Effector CD8-positive, alpha-beta T cell (primary cell): ENCODE results near the gene CXCR6.

ENCODE experiments used
- DNase-seq: peaks from one replicate; lab custom pipeline; 2025; lab: John Stamatoyannopoulos, UW

CXCR6 gene

DNA sequence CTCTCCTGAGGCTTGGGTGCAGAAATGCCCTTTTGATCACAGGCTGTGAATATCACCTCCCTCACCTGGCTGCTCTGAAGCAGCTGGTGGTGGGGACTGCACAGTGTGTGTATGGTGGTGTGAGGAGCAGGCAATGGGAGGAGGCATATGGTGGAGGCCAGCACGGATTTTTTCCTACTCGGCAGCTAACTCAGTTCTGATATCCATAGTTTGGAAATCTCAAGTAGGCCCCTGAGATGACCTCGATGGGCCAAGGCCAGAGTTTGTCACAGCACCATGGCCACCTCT, 21.3 kb upstream of the CXCR6 start:
- no peak for DNase-seq

DNA sequence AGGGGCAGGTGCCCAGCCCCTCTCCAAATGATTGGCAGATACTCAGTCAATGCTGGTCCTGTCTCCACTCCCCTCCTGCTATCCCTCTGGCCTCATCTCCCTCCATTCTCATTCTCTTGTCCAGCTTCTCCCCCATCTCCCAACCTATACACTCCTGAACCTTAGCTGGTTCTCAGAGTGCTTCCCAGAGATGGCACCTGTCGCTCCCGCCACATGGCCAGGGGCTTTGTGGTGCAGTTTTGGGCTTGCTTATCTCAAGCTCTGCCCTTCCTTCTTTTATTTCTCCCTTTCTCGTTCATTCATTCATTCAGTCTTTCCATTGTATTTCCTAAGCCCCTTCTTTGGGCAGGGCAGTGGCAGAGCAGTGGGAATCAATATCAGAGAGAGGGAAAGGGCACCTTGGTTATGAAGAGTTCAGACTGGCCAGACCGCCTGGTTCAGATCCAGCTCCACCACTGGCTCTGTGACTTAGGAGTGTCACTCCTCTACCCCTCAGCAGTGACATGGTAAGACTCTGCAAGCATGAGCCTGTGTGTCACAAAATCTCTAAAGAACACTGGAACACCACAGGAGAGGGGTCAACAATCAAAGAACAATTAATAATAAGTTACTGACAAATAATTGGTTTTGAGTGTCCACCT, 20.2 kb upstream of the CXCR6 start:
- no peak for DNase-seq

DNA sequence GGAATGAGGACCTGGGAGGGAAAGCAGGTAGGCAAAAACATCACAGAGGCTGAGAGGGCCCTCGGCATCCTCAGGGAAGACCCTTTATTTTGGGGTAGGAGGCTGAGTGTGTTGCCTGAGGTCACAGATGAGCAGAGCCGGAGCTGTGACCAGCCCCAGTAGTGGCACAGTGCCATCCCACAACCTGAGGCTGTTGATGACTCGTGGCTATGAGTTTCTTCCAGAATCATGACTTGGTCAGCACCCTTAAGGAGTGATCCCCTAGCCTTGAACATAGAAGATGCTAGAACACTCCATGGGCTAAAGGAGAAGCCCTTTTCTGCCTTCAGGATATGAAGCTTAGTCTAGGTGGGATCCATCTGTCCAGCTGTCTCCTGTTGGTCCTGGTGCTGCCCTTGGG, 19.5 kb upstream of the CXCR6 start:
- no peak for DNase-seq

DNA sequence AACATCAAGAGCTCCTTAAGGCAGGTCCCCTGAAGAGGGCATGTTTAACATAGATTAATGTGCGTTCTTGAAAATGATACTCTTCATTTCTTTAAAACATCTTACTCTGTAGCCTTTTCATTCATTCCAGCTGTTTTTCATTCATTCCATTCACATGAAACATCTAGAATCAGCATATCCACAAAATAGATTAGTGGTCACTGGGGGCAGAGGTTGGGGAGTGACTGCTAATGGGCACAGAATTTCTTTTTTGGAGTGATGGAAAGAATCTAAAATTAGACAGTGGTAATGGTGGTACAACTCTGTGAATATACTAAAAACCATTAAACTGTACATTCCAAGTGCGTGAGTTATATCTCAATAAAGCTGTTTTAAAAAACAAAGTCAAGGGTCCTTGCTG, 15.4 kb upstream of the CXCR6 start:
- DNase-seq, result no peak

DNA sequence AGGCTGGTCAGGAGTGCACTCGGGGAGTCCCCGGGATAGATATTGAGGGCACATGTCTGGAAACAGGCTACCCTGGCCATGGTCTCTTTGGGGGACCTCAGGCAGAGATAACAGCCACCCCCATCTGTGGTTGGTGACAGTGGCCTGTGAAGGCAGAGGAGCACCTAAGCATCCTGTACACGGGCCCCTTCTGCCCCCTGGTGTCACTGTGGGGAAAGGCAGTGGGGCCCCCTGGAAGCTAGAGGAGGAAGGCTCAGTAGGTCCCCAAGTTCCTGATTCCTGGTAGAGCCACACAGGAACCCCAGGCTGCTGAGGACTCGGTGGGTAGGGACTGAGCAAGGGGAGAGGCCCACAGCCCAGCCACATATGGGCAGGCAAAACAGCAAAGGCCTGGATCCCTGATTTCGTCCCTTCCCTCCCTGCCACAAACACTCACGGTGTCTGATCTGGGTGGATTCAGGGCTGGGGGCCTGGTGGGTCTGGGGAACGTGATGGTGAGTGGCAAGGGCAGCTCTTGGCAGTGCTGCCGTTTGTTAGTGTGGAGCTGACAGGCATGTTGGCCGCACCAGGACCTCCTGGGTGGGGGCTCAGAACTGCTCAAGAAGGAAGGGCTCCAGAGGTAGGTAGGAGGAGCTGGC, 14.1 kb upstream of the CXCR6 start:
- DNase-seq, result peak; percentile 49

DNA sequence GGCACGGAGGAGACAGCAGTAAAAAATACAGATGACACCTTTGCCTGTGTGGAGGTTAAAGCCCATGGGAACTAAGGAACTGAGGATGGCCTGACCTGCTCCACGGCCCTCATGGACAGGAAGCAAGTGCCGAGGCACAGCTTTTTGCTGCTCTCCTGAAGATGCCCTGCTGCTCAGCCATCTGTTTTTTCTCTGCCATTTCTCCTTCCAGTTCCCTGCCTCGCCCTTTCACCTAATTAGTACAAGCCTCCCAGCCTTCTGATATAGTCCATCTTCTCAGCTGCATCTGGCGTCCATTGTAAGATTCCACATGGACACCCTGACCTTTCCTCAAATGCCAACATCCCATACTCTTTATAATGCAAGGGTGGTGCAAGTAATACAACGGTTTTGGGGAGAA, 11.8 kb upstream of the CXCR6 start:
- no peak for DNase-seq

DNA sequence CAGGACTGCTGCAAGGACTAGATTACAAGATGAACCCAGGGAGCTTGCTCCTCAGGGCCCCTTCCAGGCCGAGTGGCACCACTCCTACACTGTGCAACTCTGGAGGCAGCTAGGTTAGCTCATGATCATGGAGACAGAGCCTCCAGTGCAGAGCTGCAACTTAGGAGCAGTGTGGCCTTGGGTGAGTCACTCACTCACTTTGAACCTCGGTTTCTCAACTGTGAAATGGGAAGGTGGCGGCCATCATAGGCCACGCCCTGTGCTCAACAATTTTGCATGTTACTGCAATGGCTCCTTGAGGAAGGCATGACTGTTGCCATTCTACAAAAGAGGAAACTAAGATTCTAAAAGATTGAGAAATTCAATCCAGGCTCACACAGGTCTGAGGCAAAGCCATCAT, 11.2 kb upstream of the CXCR6 start:
- DNase-seq, result no peak

DNA sequence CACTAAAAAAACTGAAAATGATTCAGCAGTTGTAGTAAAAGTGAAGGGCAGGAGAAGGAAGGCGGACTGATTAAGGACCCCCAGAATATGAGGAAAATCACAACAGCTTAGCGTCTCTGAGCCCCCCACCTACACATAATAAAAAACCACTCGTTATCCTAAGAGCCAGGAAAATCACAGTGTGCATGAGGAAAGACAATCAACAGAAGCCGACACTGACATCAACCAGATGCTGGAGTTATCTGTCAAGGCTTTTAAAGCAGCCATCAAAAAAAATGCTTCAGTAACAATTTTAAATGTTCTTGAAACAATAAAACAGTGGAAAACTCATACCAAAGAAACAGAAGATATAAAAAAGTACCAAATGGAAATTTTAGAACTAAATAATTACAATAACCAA, 9.7 kb upstream of the CXCR6 start:
- no peak for DNase-seq

DNA sequence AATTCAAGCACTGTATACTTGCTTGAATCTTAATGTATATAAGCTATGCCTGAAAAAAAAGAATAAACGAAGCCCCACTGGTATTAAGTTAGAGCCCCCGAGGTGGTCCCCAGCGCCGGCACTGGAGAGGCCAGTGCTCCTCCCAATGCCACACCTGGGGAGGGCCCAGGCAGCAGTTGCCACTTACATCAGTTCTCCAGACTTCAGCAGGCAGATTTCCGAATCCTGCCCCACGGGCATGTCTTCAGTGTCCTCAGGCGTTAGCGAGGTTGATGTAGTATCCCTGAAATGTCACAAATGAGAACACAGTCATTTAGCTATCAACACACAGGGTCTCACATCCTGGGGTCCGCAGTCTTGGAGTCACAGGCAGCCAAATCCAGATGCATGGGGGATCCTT, 7.0 kb upstream of the CXCR6 start:
- DNase-seq, result no peak

DNA sequence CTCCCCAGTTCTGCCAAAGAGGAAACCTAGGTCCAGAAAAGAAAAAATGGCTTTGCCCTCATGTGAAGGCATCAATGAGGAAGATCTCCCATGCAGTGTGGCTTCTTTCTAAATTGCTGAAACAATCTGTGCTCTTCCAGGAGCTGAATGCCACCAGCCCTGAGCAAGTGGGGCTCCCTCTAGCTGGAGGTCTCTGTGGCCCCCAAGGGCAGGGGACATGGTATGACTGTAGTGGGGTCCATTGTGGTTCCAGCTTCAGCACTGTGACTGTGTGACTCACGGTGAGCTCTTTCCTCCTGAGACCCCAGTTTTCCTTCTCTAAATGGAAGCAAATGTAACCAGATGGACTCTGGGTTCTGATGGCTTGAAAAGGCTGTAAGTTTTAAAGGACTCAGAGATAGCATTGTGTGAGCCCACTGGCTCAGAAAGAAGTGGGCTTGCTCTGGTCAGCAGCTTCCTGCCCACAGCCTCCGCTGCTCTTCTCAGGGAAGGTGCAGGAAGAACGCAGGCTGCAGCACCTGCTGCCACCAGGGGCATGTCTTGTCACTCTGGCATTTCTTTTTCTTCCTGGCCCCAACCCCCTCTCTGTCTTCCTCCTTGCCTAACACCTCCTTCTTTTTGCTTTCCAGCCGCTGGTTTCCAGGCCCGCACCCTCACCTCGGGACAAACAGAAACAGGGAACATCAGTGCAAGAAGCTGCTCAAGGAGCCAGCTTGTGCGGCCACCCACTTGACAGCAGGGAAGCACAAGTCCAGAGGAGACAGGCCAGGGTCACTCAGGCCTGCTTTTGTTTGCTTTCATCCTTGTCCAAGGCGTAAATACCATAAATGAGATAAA, 5.8 kb upstream of the CXCR6 start:
- no peak for DNase-seq

DNA sequence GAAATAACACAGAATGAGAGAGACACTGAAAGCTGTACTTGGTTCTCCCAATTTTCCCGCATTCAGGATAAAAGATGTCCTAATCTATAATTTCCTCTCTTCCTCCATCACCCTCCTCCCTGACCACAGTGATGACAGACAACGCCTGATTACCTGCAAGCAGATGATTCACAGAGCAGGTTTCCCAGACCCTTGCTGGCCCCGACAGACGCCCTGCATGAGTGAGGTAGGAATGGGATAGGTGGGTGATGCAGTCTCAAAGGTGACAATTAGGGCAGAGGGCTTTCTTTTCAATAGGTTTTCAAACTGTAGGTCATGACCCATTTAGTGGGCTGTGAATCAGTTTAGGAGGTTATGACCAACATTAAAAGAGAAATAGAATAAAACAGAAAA, 5.2 kb upstream of the CXCR6 start:
- no peak for DNase-seq

DNA sequence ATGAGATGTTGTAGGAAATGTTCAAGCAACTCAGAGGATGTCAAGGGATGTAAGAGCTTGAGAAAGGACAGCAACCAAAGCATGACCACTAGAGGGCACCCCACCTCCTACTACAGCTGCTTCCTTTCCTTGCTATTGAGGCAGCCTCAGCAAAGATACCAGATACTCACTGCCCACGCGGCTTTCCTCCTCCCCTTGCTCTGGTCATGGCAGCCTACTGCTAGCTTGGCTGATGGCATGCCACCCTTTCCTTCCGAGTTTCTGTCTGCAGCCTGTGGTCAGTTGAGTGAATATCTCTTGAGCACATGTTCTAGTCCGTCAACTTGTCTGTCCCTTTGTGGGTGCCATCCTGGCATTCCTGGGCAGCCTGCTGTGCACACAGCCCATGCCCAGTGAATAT, 4.4 kb upstream of the CXCR6 start:
- peak; percentile 61 for DNase-seq

DNA sequence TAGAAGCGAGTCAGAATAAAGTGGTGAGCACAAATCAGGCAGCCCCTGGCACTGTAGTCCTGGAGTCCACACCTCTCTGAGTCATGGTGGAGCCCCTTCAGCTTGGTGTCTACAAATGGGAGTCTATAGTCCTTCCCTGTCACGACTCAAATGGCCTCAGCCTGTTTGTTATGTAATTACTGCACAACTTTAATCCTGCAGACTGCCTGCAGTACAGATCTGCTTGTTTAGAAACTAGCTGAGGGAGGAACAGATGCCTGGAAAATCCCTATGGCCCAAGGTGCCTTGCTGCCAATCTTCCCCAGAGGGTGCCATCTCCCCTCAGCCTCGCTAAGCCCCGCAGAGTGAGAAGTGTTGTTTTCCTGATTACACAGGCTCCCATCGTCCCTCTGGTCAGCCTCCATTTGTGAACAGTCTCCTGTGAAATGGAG, 3.9 kb upstream of the CXCR6 start:
- no peak for DNase-seq

DNA sequence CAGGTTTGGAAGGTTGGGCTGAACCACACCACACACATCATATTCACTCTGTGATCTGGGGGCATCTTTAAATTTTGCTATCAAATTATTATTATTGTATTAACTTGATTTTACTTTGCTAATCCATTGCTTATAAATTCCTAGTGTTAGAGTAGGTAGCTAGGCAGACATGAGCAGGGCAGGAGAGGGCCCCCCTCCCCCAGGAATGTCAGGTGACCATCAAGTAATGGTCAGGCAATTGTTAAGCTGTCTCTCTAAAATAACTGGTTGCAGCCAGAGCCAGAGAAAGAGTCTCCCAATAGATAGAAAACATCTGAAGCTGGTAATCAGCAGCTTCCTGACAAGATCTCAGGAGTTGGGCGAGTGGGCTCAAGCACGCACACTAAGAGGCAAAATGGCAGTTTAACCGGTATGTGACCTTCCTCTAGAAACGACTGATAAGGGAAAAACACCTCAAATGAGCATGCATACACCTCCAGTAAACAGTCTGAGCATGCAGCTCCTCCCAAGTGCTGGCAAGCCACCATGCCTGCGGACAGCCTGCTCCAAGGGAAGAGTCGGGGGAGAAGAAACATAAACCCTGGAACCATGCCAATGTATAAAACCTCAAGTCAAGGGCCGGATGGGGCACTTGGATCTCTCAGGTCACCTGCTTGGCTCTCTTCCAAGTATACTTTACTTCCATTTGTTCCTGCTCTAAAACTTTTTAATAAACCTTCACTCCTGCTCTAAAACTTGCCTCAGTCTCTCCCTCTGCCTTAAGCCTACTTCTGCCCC, 3.1 kb upstream of the CXCR6 start:
- no peak for DNase-seq

DNA sequence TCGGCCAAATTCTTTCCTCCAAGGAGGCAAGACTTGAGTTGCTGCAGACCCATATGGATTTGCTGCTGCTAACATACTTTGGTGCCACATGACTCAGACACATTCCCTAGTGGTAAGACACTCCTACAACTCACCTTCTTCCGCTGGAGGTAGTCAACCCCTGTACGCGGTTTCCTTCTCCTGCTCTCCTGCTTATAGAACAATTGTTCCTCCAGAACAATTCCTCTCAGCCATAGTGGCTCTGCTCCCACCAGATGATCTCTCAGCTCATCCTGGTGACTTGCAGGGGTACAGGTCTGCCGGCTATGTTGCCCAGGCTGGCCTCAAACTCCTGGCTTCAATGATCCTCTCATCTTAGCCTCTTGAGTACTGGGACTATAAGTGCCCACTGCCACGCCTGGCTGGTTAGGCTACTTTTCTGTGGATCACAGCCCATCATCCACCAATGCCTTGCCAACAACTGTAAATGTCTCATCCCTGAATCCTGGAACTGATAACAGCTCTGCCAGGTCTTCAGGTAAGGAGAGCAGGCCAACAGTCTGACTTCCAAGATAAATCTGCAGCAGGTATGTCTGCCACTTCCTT, 2.4 kb upstream of the CXCR6 start:
- DNase-seq, result no peak

DNA sequence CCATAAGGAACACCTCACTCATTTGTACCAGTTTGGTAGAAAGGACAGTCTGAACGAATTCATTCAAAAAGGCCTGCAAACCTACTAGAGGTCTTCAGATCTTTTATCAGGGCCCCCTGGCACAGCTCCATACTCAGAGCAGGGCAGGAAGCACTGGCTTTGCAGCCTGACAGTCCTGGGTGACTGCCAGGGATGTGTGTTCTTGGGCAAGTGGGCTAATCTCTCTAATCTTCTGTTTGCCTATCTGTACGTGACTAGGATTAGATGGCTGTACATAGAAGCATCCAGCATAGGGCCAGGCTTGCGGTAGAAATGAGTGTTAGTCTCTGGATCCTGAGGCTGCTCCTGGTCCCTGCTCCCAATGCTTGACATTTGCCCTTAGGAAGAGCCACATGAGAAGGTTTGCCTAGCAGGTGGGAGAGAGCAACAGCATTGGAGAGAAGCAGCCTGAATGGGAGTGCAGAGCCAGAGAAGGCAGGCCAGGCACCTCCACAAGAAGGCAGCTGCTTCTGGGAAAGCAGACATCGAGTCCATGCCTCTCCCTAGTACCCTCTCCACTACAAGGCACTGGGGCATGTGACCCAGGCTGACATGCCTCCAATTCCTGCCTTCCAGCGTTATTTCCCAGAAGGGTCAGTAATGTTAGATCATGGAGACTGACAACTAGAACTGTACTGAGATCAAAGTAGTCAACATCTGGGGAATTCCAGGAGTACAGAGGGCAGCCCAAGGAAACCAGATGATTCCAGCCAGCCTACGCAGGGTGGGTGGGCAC, 1.0 kb upstream of the CXCR6 start:
- no peak for DNase-seq

DNA sequence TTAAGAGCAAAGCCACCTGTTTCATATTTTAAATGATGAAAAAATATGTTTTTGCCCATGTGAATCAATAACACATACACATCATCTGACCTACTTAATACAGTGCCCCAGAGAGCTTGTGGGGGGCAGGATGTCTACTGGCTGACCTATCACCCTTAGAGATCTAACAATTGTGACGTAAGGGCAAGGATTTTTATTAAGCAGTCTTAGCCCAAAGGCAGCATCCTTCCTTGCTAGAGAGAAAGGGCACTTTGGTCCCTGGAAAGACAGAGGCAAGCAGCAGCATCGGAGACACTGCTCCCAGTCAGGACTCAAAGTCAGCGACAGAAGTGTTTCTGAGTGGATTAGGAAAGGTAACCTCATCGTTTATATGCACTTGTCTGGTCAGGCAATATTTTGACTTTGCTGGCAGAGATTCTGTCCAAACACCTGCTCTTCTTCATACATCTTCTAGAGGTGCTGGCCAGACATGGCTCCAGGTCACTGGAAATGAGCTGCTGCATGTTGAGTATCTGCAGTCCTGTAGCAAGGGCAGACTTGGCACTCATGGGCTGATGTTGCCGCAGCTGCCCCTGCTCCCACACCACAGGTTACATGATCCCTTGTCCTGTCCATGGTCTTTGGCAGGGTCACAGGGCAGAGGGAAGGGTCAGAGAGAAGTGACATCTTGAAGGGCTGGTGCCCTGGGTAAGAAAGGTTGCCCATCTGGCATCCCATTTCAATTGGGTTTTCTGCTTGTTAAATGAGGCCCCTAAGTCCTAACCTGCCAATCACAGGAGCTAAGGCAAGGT, 1.8 kb downstream of the CXCR6 start:
- DNase-seq, result no peak

DNA sequence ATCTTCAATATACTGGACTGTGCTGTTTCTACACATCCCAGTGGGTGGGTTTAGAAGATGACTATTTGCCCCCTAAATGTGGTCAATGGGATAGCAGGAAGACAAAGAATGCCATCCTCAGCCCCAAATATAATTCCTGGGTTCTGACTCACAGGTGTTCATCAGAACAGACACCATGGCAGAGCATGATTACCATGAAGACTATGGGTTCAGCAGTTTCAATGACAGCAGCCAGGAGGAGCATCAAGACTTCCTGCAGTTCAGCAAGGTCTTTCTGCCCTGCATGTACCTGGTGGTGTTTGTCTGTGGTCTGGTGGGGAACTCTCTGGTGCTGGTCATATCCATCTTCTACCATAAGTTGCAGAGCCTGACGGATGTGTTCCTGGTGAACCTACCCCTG, 3.0 kb downstream of the CXCR6 start:
- DNase-seq, result no peak

DNA sequence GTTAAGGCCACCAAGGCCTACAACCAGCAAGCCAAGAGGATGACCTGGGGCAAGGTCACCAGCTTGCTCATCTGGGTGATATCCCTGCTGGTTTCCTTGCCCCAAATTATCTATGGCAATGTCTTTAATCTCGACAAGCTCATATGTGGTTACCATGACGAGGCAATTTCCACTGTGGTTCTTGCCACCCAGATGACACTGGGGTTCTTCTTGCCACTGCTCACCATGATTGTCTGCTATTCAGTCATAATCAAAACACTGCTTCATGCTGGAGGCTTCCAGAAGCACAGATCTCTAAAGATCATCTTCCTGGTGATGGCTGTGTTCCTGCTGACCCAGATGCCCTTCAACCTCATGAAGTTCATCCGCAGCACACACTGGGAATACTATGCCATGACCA, 3.6 kb downstream of the CXCR6 start:
- no peak for DNase-seq

DNA sequence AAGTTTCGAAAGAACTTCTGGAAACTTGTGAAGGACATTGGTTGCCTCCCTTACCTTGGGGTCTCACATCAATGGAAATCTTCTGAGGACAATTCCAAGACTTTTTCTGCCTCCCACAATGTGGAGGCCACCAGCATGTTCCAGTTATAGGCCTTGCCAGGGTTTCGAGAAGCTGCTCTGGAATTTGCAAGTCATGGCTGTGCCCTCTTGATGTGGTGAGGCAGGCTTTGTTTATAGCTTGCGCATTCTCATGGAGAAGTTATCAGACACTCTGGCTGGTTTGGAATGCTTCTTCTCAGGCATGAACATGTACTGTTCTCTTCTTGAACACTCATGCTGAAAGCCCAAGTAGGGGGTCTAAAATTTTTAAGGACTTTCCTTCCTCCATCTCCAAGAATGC, 4.1 kb downstream of the CXCR6 start:
- DNase-seq, result no peak

DNA sequence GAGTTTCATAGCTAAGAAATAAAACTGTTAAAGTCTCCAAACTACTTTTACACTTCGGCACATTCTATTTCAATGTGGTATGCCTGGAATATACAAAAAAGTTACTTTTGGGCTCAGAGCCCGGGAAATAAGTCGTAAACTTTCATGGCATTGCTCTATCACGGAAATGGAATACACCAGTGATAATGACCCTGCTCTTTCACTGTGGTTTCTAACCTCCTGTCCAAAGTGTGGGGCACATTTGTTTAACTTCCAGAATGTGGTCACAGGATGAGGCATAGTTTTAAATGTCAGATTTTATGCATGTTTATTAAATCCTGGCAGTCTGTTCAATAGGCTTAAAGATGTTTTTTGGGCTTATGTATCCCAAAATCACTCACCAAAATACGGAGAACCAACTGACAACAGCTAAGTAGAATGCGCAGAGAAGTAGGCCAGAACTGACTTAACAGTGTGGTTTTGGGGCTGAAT, 5.1 kb downstream of the CXCR6 start:
- no peak for DNase-seq
